Measurements from ENCODE around the gene ACTRT2.

The ACTRT2 gene

DNA sequence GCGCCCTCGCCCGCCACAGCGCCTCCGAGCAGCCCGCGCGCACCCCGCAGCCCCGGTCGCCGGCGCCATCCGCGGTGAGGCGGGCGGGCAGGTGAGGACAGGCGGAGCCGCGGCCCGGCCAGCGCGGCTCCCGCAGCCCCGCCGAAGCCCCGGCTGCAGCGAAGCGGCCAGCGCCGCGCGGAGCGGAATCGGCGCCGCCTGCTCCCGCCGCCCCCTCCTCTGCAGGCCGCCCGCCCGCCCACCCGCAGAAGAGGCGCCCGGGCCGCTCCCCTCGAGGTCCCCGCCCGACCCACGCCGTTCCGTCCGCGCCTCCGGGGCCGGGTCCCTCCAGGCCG lies 49.0 kb downstream of the ACTRT2 start:
- DNase-seq = no peak

DNA sequence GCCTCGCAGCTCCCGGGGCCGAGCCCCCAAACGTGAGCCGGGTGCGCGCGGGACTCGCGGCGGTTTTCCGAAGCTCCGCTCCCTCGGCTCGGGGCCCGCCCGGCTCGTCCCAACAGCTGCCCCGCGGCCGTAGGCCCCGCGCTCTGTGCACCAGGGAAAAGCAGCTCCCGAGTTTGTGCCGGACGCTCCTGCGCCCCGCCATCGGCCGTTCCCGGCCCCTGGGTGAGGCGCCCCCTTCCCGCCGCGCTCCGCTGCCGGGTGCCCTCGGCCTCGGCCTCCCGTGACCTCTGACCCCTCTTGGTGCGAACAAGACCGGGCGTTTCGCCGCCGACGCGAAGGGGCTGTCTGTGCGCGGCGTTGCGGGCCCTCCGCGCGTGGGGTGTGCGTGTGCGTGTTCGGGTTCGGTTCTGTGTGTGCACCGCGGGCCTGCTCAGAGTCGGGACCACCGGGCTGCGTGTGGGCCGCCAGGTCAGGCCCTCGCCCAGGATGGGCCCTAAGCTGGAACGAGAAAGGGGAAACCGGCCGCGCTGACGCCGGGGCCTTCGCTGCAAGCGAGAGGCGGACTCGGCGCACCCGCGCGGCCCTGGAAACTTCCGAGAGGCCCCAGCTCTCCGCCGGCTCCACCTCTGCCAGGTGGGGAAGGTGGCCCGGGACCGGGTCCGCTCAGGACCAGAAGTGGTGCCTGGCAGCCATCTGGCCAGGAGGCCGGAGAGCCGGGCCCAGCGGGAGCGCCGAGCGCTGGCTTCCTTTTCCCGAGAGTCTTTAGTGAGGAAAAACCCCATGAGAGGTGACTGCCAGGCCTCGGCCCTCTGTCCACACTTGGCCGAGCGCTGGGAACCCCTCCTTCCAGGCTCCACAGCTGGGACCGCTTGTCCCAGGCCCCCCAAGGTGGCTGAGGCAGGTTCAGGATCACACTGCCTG lies 49.6 kb downstream of the ACTRT2 start:
- no peak for DNase-seq

DNA sequence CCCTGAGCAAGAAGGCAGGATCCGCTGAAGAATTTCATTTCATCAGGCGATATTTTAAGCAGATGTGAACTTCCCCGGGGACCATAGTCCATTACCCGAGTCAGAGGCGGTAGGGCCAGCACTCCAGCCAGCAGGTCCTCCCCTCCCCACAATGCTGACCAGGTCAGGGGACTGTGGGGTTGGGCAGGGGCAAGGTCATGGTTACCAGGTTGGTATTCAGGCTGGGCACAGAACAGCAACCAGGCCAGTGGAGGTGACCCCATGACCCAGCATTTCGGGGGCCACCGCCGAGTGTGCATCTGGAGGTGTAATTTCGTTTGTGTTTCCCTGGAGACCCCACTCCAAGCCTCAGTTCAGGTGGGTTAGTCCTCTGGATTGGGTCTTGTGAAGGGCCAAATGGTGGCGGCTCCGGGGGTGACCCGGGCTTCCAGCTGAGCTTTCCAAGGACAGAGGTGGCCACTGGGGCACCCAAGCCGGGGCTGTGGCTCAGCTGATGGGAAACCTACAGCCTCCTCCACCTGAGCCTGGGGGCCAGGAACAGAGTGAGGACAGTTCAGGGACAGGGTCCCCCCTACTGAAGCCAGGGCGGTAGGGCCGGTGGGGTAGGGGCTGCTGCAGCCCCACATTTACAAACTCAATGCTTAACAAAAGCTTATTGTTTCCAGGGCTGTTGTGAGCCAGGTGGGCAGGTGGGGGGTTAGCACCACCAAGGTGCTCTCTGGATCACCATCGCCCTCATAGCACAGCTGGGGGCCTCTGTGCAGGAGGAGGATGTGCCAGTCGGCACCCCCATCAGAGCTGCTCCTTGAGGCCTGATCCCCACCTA lies 50.5 kb downstream of the ACTRT2 start:
- DNase-seq = no peak
